GM18867 (cell line): ENCODE results near the gene ITIH3.

Experiments used
- ATAC-seq: cut with Tn5 transposase; IDR thresholded peaks from one replicate; pipeline ENCODE4 v1.9.1; 2021; ENCODE audit warnings: mild to moderate bottlenecking, moderate library complexity; ENCODE audit not compliant: unreplicated experiment

The ITIH3 gene

DNA sequence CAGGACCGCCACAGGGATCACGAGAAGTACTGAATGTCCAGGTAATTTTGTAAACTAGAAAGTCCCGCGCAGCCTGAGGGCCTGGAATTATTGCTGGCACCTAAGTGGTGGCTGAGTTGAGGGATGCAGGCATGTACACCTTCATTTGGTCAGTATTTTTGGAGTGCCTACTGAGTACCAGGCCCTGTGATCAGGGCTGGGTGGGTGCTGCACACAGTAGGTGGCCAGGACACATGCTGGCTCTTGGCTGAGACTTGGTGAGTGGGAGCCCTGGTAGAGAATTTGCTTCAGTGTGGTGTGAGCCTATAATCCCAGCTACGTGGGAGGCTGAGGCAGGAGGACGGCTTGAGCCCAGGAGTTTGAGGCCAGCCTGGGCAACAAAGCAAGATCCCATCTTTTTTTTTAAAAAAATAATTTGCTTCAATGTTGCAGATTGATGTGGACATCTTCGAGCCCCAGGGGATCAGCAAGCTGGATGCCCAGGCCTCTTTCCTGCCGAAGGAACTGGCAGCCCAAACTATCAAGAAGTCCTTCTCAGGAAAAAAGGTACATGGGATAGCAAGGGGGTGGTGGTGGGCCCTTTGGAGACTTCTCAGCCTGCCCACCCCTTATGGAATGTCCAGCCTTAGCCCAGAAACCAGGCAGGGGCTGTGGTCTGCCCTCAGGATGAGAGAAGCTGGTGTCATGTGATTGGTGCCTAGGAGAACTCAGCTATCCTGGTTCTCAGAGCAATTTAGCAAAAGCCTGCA, 14.6 kb upstream of the ITIH3 start:
- ATAC-seq, result peak; percentile 8

DNA sequence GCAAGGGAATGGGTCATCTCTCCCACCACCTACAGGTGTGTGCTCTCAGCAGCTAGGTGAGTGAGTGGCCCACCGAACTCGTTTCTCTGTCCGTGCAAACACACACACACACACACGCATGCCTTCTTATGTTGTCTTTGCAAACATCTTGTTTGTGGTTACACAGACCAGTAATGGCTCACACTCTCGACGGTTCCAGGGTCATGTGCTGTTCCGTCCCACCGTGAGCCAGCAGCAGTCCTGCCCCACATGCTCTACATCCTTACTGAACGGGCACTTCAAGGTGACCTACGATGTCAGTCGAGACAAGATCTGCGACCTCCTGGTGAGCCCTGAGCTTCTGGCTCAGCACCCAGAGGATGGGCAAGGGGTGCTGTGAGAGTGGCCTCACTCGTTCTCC, 12.9 kb upstream of the ITIH3 start:
- ATAC-seq, result no peak

DNA sequence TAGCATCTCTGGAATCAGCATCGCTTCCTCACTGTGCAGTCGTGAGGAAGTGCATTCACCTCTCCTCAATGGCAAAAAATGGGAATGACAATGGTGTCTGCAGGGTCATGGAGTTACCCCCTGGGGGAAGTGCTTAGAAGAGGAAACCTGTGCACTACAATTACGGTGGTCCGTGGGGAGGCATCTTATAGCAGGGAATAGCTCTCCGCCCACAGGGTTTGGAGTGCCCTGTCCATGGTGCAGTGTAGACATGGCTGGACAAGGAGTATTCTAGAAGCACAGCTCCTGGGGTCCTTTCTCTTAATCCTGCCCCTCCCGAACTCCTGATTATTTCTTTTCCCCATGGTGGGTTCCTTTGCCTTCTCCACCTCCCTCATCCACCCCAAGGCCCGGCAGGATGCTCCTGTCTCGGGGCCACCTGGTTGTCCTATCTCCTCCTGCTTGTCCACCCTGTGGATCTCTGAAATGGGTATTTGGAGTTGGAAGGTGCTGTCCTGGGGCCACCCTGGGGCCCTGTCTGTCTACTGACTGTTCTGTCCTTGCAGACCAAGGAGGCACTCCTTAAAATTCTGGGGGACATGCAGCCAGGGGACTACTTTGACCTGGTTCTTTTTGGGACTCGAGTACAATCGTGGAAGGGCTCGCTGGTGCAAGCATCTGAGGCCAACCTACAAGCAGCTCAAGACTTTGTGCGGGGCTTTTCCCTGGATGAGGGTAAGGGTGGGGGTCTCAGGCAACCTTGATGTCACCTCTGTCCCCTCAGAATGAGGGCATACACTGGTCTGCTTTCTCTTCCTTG, 12.0 kb upstream of the ITIH3 start:
- ATAC-seq, result no peak

DNA sequence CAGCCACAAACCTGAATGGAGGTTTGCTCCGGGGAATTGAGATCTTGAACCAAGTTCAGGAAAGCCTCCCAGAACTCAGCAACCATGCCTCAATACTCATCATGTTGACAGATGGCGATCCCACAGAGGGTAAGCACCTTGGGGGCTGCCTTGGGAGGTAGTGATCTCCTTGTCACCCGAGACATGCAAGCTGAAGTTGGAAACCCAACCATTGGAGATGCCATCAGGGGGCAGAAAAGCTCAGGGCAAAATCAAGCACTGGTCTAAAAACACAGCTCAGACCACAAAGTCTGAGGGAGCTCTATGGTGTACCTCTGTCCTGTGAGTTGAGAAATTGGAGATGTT, 11.4 kb upstream of the ITIH3 start:
- ATAC-seq, result no peak

DNA sequence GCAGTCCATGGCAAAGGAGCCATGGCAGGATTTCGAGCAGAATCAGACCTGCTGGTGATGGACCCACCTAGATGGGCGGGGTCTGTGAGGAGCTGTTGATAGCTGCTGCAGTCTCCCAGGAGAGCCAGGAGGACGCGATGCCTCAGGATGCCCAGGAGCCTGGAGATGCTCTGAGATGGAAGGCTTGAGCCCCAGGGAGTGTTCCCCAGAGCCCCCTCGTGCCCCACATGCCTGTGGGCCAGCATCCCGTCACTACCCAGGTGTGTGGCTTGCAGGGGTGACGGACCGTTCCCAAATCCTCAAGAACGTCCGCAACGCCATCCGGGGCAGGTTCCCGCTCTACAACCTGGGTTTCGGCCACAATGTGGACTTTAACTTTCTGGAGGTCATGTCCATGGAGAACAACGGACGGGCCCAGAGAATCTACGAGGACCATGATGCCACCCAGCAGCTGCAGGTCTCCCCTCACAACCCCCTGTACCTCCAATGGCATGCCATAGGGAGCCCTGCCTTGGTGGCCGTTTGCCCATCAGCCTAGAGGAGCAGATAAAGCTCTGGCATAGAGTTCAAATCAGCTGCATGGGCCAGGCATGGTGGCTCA, 10.5 kb upstream of the ITIH3 start:
- ATAC-seq, result no peak

DNA sequence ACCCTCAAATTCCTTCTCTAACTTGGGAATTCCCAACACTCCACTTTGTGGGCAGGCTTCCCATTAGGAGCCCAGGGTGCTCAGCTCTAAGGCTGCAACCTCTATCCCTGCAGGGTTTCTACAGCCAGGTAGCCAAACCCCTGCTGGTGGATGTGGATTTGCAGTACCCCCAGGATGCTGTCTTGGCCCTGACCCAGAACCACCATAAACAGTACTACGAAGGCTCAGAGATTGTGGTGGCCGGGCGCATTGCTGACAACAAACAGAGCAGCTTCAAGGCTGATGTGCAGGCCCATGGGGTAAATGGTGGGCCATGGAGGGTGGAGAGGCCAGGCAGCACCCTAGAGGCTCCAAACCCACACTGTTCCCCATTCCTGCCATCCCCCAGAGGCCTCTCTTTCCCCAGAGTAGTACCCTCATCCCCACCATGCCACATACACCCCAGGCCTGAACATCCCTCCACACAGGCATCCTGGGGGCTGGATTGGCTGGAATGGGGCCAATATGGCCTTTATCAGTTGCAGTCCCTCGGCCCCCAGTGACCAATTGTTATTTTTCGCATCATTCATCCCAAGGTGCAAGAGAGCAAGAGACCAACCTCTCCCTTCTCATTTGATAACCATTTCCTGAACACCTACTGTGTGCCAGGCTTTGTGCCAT, 9.5 kb upstream of the ITIH3 start:
- no peak for ATAC-seq

DNA sequence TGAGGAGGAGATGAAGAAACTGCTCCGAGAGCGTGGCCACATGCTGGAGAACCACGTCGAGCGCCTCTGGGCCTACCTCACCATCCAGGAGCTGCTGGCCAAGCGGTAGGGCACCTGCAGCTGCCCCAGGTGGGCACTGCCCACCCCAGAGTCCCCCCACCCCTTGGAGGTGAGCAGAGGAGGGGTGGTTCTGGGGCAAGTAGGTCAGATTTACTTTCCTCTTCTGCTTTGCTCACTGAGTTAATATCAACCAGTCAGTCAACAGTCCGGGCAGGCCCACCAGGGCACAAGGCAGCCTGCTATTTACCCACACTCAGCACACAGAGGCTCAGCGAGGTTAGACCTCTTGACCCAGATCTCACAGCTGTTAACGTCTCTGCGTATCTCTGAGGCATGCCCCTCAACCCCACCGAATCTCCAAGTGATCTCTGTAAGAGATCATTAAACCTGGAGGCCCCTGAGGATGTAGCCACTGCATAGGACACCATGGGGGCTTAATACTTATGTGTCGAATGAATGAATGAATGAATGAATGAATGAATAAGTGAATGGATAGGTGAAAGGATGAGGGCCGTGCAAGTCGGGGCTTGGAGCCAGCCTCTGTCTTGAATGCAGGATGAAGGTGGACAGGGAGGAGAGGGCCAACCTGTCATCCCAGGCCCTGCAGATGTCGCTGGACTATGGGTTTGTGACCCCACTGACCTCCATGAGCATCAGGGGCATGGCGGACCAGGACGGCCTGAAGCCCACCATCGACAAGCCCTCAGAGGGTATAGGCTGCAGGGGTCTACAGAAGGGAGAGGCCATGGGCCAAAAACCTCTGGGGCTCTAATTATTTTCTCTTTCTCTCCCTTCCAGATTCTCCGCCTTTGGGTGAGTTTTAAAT, 8.0 kb upstream of the ITIH3 start:
- ATAC-seq, result no peak

DNA sequence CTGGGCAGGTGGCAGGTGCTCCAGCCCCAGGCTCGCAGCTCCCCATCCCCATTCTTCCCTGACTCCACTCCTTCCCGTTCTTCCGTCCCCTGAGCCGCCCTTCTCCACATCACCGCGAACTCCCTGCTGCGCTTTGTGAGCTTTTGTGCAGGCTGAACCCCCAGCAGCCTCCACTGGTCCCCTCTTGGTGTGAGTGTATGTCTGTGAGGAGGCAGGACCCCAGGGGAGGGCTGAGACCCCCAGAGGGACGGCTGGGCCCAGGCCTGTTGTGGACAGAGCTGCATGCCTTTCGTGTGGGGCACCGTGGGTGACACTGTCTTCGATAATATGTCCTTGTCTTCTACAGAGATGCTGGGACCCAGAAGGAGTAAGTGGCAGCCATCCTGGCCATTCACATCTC, 7.3 kb upstream of the ITIH3 start:
- ATAC-seq, result no peak

DNA sequence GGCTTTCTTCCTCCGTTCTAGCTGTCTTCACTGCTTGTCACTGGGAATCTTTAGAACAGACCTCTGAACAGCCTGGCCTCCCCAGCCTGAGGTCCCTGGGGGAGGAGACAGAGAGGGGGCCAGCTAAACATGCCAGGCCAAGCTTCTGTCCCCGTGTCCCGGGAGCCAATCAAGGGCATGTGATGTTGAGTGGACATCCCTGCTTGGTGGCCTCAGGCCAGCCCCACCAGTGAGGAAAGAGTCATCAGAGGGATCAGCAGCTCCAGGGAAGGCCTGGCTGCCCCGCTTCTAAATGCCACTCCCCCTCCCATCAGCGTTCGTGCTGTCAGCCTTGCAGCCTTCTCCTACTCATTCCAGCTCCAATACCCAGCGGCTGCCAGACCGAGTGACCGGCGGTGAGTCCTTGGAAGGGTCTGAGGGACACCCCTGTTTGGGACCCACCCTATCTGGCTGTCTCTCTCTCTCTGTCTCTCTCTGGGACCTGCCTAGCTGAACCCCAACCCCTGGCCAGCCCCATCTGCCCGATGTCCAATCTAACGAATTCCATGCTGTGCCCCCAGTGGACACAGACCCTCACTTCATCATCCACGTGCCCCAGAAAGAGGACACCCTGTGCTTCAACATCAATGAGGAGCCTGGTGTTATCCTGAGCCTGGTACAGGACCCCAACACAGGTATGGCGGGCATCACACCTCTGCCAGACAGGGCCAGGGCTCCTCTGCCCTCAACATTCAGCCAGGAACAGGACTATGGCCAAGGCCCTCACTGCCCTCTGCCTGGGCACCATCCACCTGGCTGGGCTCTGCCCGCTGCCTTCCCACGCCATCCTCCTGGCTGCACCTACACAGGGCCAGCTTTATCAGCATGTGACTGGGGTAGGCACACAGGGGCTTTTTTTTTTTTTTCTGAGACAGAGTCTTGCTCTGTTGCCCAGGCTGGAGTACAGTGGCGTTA, 6.6 kb upstream of the ITIH3 start:
- no peak for ATAC-seq

DNA sequence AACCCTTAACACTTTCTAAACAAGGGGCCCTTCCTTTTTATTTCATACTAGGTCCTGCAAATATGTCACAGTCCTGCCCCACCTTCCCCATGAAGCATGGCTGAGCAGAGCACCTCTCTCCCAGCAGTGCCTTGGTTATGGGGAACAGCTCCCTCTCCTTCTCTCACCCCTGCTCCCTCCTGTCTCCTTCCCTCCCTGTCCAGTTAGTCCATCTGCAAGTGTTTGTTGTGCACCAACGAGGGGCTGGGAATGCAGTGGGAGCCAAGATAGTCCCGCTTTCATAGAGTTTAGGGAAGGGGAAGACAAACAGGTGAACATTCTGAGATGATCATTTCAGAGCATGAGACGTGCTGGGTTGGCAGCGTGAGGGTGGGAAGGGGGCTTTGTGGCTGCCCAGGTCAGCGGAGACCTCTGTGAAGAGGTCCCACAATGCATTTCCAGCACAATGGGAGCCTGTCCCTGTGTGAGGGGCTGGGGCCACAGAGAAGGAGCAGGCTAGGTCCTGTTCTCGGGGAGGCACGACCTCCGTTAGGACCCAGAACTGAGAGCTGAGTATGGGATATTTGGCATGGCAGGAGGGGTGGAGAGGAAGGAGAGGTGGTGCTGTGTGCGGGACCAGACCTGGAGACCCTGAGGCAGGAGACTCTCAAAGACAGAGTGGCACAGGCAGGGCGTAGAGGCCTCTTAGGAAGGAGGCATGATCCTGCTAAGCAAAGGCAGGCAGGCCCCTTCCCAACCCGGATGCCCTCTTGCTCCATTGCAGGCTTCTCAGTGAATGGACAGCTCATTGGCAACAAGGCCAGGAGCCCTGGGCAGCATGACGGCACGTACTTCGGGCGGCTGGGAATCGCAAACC, 5.5 kb upstream of the ITIH3 start:
- ATAC-seq, result no peak

DNA sequence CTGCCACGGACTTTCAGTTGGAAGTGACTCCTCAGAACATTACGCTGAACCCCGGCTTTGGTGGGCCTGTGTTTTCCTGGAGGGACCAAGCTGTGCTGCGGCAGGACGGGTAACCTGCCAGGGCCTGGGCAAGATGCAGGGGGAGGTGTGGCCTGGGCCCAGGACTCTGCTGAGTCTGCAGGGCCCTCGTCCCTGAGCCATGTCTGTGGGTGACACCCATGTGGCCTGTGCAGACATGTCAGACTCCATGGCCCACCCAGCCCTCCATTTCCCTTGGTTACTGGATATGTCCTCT, 4.9 kb upstream of the ITIH3 start:
- no peak for ATAC-seq

DNA sequence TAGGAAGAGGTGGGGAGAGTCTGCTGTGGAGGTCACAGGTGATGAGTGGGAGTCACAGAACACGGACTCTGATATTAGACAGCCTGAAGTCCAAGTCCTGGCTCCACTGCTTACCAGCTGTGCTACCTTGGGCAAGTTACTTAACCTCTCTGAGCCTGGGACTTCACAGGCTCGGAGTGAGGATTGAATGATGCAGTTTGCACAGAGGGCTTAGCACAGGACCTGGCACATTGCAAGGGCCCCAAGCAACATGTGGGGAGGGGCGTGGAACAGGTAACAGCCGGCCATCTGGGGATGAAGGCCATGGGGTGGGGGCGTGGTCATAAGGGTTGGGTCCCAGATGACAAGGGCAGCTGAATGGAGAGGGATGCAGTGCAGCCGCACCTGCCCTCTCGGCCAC, 4.3 kb upstream of the ITIH3 start:
- no peak for ATAC-seq

DNA sequence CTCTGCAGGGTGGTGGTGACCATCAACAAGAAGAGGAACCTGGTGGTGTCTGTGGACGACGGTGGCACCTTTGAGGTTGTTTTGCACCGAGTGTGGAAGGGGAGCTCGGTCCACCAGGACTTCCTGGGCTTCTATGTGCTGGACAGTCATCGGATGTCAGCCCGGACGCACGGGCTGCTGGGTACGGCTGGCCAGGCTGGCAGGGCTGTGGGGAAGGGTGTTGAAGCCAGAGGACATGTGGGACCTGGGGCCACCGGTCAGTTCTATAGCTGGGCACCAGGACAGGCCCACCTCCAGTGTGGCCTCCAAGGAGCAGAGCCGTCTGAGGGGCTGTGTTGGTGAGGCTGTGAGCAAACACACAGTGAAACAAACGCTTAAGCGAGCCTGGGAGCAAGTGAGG, 3.9 kb upstream of the ITIH3 start:
- ATAC-seq, result no peak

DNA sequence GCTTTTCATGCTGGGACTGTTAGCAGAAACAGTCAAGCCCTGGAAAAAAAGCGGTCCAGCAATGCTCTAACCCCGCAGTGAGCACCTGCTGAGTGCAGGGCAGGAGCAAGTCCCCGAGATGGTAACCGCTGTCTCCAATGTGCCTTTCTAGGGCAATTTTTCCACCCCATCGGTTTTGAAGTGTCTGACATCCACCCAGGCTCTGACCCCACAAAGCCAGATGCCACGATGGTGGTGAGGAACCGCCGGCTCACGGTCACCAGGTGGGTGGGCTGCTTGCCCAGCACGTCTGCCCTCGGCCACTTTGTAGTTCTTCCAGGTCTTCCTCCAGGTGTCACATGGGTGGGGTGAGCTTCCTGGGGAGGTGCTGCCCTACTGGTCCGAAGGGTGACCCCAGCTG, 3.2 kb upstream of the ITIH3 start:
- ATAC-seq, result no peak

DNA sequence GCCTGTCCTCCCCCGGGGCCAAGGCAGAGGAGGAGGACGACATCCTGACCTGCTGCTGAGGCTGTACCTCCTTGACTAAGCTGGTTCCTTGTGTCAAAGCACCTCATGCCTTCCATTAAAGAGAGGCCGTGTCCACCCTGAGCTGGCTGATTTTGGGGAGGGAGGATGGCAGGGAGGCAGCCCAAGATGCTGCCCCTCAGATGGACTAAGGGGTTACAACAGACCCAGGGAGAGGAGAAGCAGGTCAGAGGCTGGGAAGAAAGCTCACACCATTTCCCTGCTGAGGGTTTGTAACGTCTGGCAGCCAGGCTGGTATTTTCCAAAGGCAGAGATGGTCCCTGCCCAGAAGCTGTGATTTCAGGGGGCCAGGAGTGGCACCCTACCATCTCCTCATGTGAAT, 2.7 kb upstream of the ITIH3 start:
- ATAC-seq, result no peak

DNA sequence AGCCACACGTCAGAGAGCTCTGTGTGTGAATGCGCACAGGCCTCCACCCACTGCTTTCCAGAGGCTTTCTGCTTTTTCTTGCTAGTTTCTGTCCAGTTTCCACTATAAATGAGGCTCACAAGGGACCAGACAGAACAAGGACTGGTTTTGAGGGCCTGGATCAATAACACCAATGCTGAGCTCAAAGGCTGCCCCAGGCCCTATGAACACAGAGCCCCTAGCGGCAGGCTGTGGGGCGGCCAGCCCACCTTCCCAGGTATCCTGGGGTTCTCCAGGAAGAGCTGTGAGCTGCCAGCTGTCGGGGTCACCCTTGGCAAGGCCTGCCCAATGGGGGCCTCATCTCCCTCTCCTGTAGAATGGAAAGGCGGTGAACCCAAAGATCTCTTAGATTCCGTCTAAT, 2.2 kb upstream of the ITIH3 start:
- ATAC-seq, result no peak

DNA sequence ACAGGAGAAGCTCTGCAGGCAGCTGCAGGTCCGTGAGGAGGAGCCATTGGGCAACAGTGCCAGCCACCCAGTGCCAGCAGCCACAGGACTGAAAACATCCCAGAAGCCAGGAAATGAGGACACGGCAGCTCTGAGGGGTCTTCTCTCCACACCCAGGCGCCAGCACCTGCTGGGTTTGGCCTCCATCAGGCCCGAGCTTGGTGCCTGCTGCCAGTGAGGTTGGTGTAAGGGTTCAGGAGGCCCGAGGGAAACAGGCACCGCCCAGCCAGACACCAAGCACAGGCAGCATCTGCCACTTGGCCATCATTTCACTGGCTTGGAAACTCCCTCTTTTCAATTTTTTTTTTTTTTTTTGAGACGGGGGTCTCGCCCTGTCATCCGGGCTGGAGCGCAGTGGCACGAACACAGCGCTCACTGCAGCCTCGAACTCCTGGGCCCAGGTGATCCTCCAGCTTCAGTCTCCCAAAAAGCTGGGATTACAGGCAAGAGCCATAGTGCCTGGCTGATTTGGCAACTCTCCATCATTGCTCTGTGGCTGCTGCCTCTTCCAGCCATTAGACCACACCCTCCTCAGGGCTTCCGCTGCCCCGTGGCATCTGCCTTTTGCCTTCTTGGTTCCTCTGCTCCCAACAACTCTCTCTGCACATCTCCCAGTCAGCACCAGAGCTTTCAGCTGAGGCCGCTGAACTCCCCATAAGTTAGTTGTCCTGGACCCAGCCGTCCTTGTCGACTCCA, 1.5 kb upstream of the ITIH3 start:
- no peak for ATAC-seq
